Stimulated activated CD8-positive, alpha-beta memory T cell treated with anti-CD3 and anti-CD28 coated beads, Interleukin-12 subunit alpha, Interleukin-12 subunit beta, amount 100 ng/mL, for 4 hours (primary cell): ENCODE data around the gene UBAP1.
A peak's percentile ranks its signal among the peaks of the same experiment; 100 is the strongest.
"Not testable (repeated sequence)": the region's sequence is repeated elsewhere in the genome, so short reads cannot be mapped to it uniquely, and the experiment has no call there.

Experiments
- DNase-seq: peaks from one replicate; pipeline ENCODE4 v3.0.0-alpha.2; 2020; ENCODE audit warnings: low read depth

The UBAP1 gene

DNA sequence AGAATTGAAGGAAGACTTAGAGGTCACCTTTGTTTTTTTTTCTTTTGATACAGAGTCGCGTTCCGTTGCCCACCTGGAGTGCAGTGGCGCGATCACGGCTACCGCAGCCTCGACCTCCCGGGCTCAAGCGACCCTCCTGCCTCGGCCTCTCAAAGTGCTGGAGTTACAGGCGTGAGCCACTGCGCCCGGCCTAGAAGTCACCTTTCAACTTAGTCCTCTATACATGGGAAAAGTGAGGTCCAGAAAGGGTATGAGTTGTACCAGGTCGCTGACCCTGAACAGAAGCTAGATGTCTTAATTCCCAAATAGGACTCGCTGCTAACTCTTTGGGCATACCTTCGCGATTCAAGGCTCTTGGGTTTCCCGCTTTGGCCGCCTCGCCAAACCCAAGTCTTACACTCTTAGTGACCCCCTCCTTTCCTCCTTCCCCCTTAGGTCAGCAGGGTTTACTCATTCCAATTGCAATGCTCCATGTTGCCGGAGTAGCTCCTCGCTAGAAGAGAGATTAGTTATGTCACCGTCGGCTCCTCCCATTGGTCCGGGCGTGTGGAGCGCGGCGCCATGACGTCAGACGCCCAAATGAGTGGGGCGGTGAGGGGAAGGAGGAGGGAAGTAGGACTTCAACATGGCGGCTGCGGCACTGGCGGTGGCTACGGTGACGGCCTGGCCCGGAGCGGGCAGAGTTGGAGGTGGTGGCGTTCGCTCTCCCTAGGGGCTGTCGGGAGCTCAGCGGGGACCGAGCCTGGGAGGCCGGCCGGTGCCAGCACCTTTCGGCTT lies at the start of gene UBAP1:
Gene UBAP1, plus strand, starts transcription at position 608 of the 777 bp plus-strand sequence. CDS start 41,872 bp downstream, outside the sequence.
- peak; percentile 90 for DNase-seq

DNA sequence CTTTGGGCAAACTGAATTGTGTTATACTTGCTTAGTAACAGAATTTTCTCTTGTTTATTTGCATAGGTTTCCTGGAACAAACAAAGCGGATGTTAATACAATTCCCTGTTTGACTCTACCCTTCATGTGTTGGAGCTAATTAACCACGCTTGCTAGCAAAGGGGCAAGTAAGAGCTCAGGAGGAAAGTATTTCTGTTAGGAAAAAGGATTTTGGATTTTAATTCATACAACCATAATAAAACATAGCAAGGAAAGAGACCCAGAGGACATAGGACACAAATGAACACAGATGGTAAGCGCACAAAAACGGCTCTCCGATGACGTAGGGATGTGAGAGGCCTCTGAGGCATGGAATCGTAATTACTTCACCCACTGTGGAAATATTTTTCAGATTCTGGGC lies 47.3 kb upstream of the UBAP1 start:
- DNase-seq: no peak

DNA sequence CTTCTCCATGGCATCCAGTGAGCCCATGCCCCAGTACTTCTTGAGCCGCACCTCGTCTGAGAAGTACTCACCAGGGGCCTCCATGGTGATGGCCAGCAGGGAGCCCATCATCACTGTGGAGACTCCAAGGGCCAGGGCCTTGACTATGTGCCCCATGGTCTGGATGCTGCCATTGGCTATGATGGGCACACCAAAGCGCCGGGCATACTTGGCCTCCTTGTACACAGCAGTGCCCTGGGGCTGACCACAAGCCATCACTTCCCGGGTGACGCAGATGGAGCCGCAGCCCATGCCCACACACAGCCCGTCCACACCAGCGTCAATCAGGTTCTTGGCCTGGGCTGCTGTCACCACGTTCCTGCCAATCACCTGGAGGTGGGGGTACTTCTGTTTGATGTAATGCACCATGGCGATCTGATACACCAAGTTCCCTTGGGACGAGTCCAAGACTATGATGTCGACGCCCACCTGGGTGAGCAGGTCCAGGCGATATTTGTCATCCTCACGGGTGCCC lies 45.4 kb upstream of the UBAP1 start:
- DNase-seq: no peak

DNA sequence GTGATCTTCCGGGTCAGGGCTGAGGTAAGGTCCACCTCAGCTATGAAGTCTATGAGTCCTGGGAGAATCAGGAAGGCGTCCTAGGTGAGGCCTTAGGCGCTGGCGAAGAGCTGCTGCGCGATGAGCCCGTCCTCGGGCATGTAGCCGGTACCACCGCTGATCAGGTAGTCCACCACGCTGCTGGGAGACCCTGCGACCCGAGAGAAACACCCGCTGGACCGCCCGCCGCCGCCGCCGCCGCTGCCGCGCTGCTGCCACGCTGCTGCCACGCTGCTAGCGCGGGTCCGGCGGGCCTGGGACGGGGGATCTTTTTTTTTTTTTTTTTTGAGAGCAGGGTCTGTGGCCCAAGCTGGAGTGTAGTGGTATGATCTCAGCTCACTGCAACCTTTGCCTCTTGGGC lies 44.3 kb upstream of the UBAP1 start:
- no peak for DNase-seq

DNA sequence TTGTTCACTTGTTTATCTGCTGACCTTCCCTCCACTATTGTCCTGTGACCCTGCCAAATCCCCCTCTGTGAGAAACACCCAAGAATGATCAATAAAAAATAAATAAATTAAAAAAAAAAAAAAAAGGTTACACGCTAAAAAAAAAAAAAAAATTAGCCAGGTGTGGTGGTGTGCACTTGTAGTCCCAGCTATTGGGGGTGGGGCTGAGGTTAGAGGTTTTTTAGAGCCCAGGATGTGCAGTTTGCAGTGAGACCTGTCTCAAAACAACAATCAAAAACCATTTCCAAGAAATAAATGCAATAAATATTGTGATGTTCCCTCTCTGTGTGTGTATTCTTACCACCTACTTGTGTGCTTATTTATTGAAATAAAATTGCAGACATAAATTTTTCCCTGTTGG lies 40.2 kb upstream of the UBAP1 start:
- not testable (repeated sequence) for DNase-seq

DNA sequence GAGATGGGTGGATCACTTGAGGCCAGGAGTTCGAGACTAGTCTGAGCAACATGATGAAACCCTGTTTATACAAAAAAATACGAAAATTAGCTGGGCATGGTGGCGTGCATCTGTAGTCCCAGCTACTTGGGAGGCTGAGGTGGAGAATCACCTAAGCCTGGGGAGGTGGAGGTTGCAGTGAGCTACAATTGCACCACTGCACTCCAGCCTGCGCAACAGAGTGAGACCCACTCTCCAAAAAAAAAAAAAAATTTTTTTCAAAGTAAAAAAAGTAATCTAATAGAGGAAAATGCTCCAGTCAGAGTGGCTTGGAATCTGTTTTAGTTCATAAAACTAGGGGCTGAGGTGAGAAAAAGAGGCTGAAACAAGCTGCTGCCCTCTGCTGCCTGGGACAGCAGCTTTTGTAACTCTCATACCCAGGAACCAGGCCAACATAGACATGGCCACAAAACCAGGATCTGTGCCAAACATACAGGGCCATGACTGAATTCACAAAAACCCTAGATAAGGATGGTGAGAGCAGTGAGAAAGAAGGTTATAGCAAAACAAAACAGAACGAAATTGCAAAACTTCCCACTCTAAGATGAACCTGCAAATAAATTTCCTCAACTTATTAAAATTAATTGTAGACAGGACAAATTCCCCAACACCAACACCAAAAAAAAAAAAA lies 39.2 kb upstream of the UBAP1 start:
- DNase-seq: no peak

DNA sequence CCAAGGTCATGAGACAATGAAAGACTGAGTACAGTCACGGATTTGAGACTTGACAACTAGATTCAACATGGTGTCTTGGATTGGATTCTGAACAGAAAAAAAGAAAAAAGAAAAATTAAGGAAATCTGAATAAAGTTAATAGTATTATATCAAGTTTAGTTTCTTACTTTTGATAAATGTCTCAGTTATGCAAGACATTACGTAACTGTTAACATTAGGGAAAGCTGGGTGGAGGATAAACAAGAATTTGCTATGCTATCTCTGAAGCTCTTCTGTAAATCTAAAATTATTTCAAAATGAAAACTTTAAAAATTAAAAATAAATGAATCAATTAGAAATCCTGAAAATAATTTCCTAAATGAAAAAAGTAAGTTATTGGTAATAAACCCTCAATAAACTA lies 38.0 kb upstream of the UBAP1 start:
- no peak for DNase-seq

DNA sequence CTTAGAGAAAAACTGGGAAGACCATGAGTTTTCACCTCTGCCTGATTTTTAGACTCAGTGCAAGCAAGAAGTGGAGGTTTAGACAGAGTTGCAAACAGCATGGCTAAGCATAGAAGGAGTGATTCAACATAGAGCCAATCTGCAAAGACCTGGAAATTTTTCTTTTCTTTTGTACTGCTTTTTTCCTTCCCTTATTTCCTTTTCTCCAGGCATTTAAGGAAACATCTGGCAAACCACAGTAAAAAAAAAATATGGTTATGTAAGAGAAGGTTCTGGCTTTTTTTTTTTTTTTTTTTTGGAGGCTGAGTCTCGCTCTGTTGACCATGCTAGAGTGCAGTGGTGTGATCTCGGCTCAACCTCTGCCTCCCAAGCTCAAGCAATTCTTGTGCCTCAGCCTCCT lies 35.7 kb upstream of the UBAP1 start:
- DNase-seq: no peak

DNA sequence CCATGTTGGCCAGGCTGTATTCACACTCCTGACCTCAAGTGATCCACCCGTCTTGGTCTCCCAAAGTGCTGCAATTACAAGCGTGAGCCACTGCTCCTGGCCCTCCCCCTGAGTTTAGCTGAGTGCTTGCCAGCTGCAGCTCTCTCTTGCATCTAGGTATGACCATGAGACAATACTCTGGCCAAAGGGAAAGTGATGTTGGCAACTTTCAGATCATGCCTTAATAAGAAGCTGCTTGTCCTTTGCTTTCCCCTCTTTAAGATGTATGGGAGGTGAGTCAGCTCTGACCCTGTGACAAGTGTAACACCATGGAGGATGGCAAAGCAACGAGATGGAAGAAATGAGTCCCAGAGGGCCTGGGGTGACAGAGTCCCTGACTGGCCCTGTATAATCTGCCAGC lies 33.7 kb upstream of the UBAP1 start:
- no peak for DNase-seq

DNA sequence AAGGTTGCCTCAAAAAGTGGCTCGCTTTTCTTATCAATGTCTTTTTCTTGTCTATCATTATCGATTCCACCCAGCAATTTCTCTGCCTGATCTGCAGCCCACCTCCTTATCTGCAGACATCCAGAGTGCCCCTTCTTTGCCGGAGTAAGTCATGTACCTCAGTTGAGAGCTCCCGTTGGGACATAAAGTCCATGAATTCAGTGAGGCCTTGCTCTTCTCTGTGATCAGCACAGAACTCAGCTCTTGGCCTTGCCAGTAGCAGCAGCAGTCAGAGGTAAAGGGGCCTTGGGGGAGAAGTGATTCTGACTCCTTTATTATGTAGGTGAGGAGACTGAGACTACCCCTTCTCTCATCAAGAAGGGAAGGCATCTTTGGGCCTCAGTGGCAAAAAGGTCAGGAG lies 27.4 kb upstream of the UBAP1 start:
- no peak for DNase-seq

DNA sequence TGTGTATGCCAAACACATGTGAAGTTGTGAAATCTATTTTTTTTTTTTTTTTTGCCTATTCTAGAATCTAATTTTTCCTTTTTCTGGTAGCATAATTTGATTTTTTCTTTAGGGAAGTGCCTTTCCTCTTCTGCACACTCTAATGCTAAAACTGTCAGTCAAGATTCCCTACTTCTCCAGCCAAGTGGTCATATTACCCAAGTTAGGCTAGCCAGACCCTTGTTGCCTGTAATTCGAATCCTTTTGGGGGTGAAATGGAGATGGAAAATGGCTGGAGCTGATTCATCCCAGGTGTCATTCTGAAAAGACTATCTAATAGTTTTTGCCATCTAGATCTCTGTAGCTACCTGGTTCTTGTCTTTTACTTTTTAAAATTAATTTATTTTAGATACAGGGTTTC lies 24.8 kb upstream of the UBAP1 start:
- DNase-seq: no peak

DNA sequence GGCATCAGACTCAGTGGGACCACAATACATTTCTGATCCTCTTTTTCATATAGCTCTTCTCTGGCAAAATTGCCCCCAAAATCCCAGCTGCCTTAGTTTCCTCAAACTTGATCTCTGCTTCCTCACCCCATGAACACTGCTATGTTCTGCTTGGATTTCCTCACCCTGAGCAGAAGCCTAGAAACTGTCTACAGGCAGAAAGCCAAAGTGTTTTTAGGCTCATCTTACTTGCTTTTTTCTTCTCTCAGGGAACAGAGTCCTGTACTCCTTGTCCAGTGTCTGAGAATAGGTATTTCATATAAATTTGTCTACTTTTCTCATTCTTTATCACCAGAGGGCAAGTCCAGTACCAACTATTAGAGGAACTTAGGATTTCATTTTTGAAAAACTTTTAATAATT lies 21.5 kb upstream of the UBAP1 start:
- DNase-seq: no peak

DNA sequence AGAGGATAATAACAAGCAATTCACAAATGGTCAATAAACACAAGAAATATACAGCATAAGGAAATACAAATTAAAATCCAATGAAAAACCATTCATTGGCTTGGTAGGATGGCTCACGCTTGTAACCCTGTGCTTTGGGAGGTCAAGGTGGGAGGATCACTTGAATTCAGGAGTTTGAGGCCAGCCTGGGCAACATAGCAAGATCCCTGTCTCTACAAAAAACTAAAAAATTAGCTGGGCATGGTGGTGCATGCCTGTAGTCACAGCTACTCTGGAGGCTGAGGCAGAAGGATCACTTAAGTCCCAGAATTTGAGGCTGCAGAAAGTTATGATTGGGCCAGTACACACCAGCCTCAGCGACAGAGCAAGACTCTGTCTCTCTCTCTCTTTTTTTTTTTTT lies 20.9 kb upstream of the UBAP1 start:
- no peak for DNase-seq

DNA sequence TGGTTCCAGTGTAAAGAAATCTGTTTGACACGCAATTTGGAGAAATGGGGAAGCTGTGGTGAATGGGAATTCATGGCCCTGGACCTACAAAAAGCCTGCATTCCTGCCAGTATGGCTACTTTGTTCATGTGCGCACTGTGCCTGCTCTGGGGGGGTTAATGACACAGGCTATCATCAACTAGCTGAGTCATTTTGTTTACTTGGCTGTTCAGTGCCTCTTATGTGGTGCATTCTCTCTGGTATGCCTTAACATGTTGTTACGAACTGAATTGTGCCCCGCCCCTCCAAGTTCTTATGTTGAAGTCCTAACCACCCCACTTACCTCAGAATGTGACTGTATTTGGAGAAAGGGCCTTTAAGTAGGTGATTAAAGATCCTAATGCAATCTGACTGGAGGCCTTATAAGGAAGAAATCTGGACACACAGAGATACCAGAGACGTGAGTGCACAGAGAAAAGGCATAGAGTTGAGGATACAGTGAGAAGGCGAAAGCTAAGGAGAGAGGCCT lies 20.4 kb upstream of the UBAP1 start:
- no peak for DNase-seq

DNA sequence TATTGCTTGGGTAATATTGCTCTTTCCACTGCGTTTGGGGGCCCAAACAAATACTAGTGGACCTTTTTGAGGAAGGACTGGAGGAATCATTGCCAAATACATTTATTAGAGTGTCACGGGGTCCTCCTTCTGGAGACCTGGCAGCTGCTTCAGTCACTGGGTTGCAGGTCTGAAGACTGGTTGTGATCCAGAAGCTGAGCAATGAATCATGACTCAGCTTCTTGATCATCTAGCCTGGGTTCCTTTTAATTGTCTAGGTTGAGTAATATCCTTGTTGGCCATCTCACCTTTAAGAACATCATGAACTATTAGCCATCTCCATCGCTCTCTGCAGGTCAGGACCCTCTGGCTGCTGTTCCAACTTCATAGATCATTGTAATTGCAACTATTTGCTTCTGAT lies 15.4 kb upstream of the UBAP1 start:
- no peak for DNase-seq

DNA sequence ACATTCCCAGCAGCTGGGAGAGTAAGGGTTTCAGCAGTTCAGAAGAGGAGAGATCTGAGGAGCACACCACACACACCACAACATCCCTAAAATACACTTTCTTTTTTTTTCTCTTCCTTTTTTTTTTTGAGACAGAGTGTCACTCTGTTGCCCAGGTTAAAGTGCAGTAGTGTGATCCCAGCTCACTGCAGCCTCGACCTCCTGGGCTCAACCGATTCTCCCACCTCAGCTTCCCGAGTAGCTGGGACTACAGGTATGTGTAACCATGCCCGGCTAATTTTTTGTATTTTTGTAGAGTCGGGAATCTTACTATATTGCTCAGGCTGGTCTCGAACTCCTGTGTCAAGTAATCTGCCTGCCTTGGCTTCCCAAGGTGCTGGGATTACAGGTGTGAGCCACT lies 9.7 kb upstream of the UBAP1 start:
- DNase-seq: no peak

DNA sequence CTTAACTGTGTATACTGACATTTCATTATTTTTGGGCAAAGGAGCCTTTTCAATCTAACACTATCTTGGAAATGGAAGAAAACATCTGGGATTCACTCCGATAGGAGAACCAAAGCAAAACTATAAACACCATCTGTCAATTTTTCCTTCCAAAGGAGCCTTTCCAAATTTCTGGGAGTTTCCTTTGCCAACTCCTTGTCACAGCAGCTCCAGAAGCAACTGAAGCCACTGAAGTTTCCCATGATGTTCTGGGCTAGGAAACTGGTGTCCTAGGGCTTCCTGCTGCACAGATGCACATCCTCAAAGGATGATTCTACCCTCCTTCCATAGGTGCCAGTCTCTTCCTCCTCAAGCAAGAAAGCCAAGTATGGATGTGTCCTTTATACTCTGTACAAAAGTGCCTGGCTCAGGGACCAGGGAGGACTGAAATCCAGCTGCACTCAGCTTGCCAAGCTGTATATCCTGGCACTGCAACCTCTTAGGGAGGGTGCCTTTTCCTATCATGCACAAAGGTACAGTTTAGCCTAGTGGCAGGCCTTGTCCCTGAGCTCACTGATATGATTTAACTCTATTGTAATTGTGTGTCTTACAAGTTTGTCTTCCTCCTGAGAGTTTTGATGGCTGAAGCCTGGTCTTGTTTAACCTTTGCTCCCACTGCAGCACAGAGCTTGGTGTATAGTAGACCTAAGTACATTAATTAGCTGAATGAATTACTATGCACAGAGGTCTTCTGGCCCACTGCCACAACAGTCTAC lies 8.4 kb upstream of the UBAP1 start:
- no peak for DNase-seq

DNA sequence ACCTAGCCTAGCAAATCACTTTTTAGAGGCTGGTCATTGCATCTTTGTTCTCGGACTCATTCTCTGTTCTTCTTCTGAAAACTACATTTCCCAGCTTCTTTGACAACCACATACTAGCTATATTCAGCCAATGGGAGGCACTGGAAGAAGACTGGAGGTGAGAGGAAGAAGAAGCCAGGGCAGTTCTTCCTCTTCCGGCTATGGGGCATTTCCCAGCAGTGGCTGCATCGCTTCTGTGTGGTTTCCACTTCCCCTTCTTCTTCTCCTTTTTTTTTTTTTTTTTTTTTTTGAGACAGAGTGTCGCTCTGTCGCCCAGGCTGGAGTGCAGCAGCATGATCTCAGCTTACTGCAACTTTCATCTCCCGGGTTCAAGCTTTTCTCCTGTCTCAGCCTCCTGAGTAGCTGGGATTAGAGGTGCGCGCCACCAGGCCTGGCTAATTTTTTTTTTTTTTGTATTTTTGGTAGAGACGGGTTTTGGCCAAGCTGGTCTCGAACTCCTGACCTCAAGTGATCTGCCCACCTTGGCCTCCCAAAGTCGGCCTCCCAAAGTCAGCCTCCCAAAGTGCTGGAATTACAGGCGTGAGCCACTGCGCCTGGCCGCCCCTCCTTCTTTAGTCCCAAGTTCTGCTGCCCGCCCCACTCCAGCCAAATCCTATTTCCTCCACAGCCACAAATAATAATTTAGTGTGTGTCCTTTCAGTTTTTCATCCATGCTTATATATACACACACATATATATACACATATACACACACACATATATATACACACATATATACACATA lies 6.9 kb upstream of the UBAP1 start:
- DNase-seq: no peak

DNA sequence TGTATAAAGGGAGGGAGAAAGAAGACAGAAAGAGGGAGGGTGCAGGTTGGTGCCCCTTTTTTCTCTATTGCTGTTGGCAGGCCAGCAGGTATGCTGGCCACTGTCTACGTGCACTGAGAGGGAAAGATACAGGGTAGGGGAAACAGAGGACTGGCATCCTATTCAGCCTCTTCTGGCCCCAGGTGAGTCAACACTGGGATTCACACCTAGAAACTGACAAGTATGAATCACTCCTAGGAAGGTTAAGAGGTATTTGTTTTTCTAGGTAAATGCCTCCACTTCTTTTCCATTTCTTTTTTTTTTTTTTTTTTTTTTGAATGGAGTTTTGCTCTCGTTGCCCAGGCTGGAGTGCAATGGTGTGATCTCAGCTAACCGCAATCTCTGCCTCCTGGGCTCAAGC lies 2.8 kb upstream of the UBAP1 start:
- DNase-seq: no peak

DNA sequence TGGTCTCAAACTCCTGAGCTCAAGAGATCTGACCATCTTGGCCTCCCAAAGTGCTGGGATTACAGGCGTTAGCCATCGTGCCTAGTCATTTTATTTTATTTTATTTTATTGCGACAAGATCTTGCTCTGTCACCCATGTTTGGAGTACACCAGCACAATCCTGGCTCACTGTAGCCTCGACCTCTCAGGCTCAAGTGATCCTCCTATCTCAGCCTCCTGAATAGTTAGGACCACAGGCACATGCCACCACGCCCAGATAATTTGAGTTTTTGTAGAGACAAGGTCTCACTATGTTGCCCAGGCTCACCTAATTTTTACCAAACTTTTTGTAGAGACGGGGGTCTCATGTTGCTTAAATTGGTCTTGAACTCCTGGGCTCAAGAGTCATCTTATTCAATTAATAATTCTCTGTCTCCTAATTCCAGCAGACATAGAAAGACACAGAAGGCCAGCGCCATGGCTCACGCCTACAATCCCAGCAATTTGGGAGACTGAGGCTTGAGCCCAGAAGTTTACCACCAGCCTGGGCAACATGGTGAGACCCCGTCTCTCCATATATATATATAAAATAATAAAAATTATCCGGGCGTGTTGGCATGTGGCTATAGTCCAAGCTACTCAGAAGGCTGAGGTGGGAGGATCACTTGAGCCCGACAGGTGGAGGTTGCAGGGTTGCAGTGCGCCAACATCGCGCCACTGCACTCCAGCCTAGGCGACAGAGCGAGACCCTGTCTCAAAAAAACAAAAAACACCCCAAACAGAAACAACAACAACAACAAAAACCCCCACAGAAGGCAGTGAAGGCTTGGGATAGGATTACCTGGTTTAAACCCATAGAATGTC lies 1.0 kb upstream of the UBAP1 start:
- no peak for DNase-seq
